Naive thymus-derived CD4-positive, alpha-beta T cell (primary cell): Measurements from ENCODE around the gene CCDC102B. TPM values are rescaled to one million over a fixed set of nuclear protein-coding genes. Genes with fewer than 3 reads are reported as not detected.

Experiments used
- ATAC-seq: fragments of 150-1000 bp; cut with Tn5 transposase; 2 replicates; pipeline ENCODE4 v1.10.0; 2021; ENCODE audit warnings: mild to moderate bottlenecking, moderate library complexity
- CTCF ChIA-PET: fragments of 350-600 bp; sonication (Branson Sonifier 250); formaldehyde crosslinking; loops from one replicate; lab custom pipeline; 2021; ENCODE audit warnings: antibody characterized with exemption; lab: Charles Lee
- POLR2A ChIA-PET: fragments of 350-600 bp; sonication (Branson Sonifier 250); formaldehyde crosslinking; loops from one replicate; lab custom pipeline; 2021; ENCODE audit warnings: antibody characterized with exemption, inconsistent platforms; lab: Charles Lee
- DNase-seq, 9 donors: peaks; one replicate each; pipeline versions ENCODE4 v3.0.0 to v3.0.0-alpha.2; 2020 to 2022; ENCODE audit warnings: mixed read lengths in 1 of 9
- H3K27ac ChIP-seq: one replicate; pipeline ENCODE4 v1.7.0; 2013; ENCODE audit warnings: mild to moderate bottlenecking, low read depth, low read length, moderate library complexity
- H3K27me3 ChIP-seq, 2 donors: one replicate each; pipeline ENCODE4 v1.7.0; 2013; ENCODE audit warnings: low read length in 2 of 2, mild to moderate bottlenecking in 2 of 2, moderate library complexity in 2 of 2; ENCODE audit not compliant: control insufficient read depth in 2 of 2, insufficient read depth in 2 of 2
- H3K36me3 ChIP-seq, 3 experiments: 1 replicate in 2 of 3; 2 replicates in 1 of 3; pipeline ENCODE4 v1.7.0; 2013; ENCODE audit warnings: low read length in 3 of 3, mild to moderate bottlenecking in 3 of 3, moderate library complexity in 1 of 3; ENCODE audit not compliant: insufficient read depth in 3 of 3, control insufficient read depth in 2 of 3
- H3K4me1 ChIP-seq, 2 donors: one replicate each; pipeline ENCODE4 v1.7.0; 2013; ENCODE audit warnings: low read length in 2 of 2, mild to moderate bottlenecking in 2 of 2, moderate library complexity in 1 of 2; ENCODE audit not compliant: control insufficient read depth in 2 of 2, insufficient read depth in 2 of 2
- H3K4me3 ChIP-seq: 2 replicates; pipeline ENCODE4 v1.7.0; 2013; ENCODE audit warnings: mild to moderate bottlenecking, low read length
- H3K9me3 ChIP-seq, 3 experiments: 1 replicate in 2 of 3; 2 replicates in 1 of 3; pipeline ENCODE4 v1.7.0; 2013; ENCODE audit warnings: low read length in 3 of 3; ENCODE audit not compliant: control insufficient read depth in 2 of 3
- H3K27ac Mint-ChIP-seq, 9 donors: one replicate each; pipeline ENCODE4 v1.8.0; 2020 to 2022; ENCODE audit warnings: mixed read lengths in 9 of 9, mild to moderate bottlenecking in 8 of 9, moderate library complexity in 5 of 9, inconsistent platforms in 2 of 9
- H3K27me3 Mint-ChIP-seq, 5 donors: one replicate each; pipeline ENCODE4 v1.8.0; 2021 to 2022; ENCODE audit warnings: mixed read lengths in 5 of 5, mild to moderate bottlenecking in 1 of 5
- H3K36me3 Mint-ChIP-seq, 5 donors: one replicate each; pipeline ENCODE4 v1.8.0; 2020 to 2022; ENCODE audit warnings: mixed read lengths in 5 of 5, mild to moderate bottlenecking in 3 of 5, inconsistent platforms in 1 of 5
- H3K4me1 Mint-ChIP-seq, 7 donors: one replicate each; pipeline ENCODE4 v1.8.0; 2020 to 2022; ENCODE audit warnings: mixed read lengths in 7 of 7, mild to moderate bottlenecking in 3 of 7, inconsistent platforms in 1 of 7
- H3K4me3 Mint-ChIP-seq, 10 donors: one replicate each; pipeline ENCODE4 v1.8.0; 2020 to 2022; ENCODE audit warnings: mild to moderate bottlenecking in 10 of 10, mixed read lengths in 10 of 10, moderate library complexity in 6 of 10, inconsistent platforms in 2 of 10
- H3K9me3 Mint-ChIP-seq, 11 donors: one replicate each; pipeline ENCODE4 v1.8.0; 2020 to 2022; ENCODE audit warnings: mixed read lengths in 11 of 11, mild to moderate bottlenecking in 4 of 11, inconsistent platforms in 1 of 11, moderate library complexity in 1 of 11
- intact Hi-C, 2 donors: fragments of 100-400 bp; cut with micrococcal nuclease; formaldehyde crosslinking; loops; one replicate each; pipeline ENCODE4 v1.15.1; 2023
- polyA plus RNA-seq, 2 donors: library from polyadenylated mRNA; unstranded; fragments of 300-500 nt; fragmentation: Illumina TruSeq; gene quantifications; one replicate each; pipeline ENCODE4 v1.2.3, GENCODE V29; 2021
- total RNA-seq, 6 experiments: library from RNA in 5 of 6; stranded (reverse) in 5 of 6; gene quantifications; 1 replicate in 5 of 6; 2 replicates in 1 of 6; pipeline ENCODE4 v1.2.3 and lab custom pipeline; 2021 to 2026

Gene CCDC102B
- total and polyA plus RNA-seq, 7 experiments from 2014 or later = 2.7 to 10.9 (median 6.4) TPM

- no peaks in the 10 kb centered on the region for H3K9me3 Mint-ChIP-seq
- no peaks in the 10 kb centered on the region for H3K27me3 Mint-ChIP-seq
- DNase-seq (no peak), ATAC-seq (no peak)
- intact Hi-C loops = no loop called here
- peaks cover 0 to 15% (median 5%) of the 10 kb centered on the region in 7 donors for H3K4me1 Mint-ChIP-seq
- H3K27me3 ChIP-seq = no peaks in the 10 kb centered on the region
- no peak overlapping the region for H3K27ac ChIP-seq
- no peak overlapping the region for H3K4me3 ChIP-seq
- POLR2A ChIA-PET = no interaction called here
- no peaks in the 10 kb centered on the region for H3K4me1 ChIP-seq
- CTCF ChIA-PET = no interaction called here
- no peak overlapping the region for H3K4me3 Mint-ChIP-seq
- no peaks in the 10 kb centered on the region for H3K36me3 Mint-ChIP-seq
- H3K36me3 ChIP-seq = no peaks in the 10 kb centered on the region
- H3K27ac Mint-ChIP-seq = no peak overlapping the region
- no peaks in the 10 kb centered on the region for H3K9me3 ChIP-seq
Measured at GRCh38 chr18:68916734-68917133, 118.9 kb downstream of the CCDC102B start.

- no peak overlapping the region for H3K4me3 ChIP-seq
- H3K27ac ChIP-seq = no peak overlapping the region
- no peak overlapping the region for H3K27ac Mint-ChIP-seq
- H3K4me1 ChIP-seq = no peaks in the 10 kb centered on the region
- no peak overlapping the region for H3K4me3 Mint-ChIP-seq
- no peaks in the 10 kb centered on the region for H3K9me3 Mint-ChIP-seq
- intact Hi-C loops = no loop called here
- no peaks in the 10 kb centered on the region for H3K36me3 ChIP-seq
- ChIA-PET CTCF (no interaction called here), POLR2A (no interaction called here)
- no peak for ATAC-seq
- no peaks in the 10 kb centered on the region for H3K27me3 ChIP-seq
- no peak for DNase-seq
- H3K36me3 Mint-ChIP-seq = no peaks in the 10 kb centered on the region
- peaks cover 0 to 11% (median 5%) of the 10 kb centered on the region in 7 donors for H3K4me1 Mint-ChIP-seq
- no peaks in the 10 kb centered on the region for H3K9me3 ChIP-seq
- H3K27me3 Mint-ChIP-seq = no peaks in the 10 kb centered on the region
Measured at GRCh38 chr18:68918216-68918615, 120.3 kb downstream of the CCDC102B start.

GRCh38 chr18:68919900-68920299, 122.0 kb downstream of the CCDC102B start:
- Histone ChIP-seq H3K4me1 (no peaks in the 10 kb centered on the region), H3K4me3 (no peak overlapping the region), H3K9me3 (no peaks in the 10 kb centered on the region), H3K27me3 (no peaks in the 10 kb centered on the region), H3K27ac (no peak overlapping the region), H3K36me3 (no peaks in the 10 kb centered on the region)
- ChIA-PET POLR2A (no interaction called here), CTCF (no interaction called here)
- Mint-ChIP-seq H3K27me3 (no peaks in the 10 kb centered on the region), H3K9me3 (no peaks in the 10 kb centered on the region), H3K36me3 (no peaks in the 10 kb centered on the region), H3K27ac (no peak overlapping the region), H3K4me1 (no peaks in the 10 kb centered on the region), H3K4me3 (no peak overlapping the region)
- intact Hi-C loops = loop anchor here in 1 of 2 donors (10.0 kb wide), 1 partner anchor 1165 kb away; no protein-coding TSS in a partner anchor
- DNase-seq (no peak), ATAC-seq (no peak)

- CTCF ChIA-PET = no interaction called here
- no peaks in the 10 kb centered on the region for H3K36me3 Mint-ChIP-seq
- H3K27ac Mint-ChIP-seq = no peak overlapping the region
- Histone ChIP-seq H3K36me3 (no peaks in the 10 kb centered on the region), H3K9me3 (no peaks in the 10 kb centered on the region), H3K27ac (no peak overlapping the region), H3K27me3 (no peaks in the 10 kb centered on the region), H3K4me3 (no peak overlapping the region), H3K4me1 (no peaks in the 10 kb centered on the region)
- no peaks in the 10 kb centered on the region for H3K9me3 Mint-ChIP-seq
- DNase-seq (no peak), ATAC-seq (no peak)
- POLR2A ChIA-PET = no interaction called here
- intact Hi-C loops = loop anchor here in 1 of 2 donors (10.0 kb wide), 1 partner anchor 1162 kb away; no protein-coding TSS in a partner anchor
- H3K4me1 Mint-ChIP-seq = no peaks in the 10 kb centered on the region
- H3K27me3 Mint-ChIP-seq = no peaks in the 10 kb centered on the region
- H3K4me3 Mint-ChIP-seq = no peak overlapping the region
Measured at GRCh38 chr18:68922392-68922791, 124.5 kb downstream of the CCDC102B start.

- Mint-ChIP-seq H3K4me3 (no peak overlapping the region), H3K4me1 (no peaks in the 10 kb centered on the region), H3K27ac (no peak overlapping the region), H3K36me3 (no peaks in the 10 kb centered on the region), H3K27me3 (no peaks in the 10 kb centered on the region), H3K9me3 (no peaks in the 10 kb centered on the region)
- ATAC-seq = no peak
- no peak overlapping the region for H3K27ac ChIP-seq
- H3K27me3 ChIP-seq = no peaks in the 10 kb centered on the region
- H3K4me3 ChIP-seq = no peak overlapping the region
- ChIA-PET POLR2A (no interaction called here), CTCF (no interaction called here)
- no peak for DNase-seq
- H3K9me3 ChIP-seq = no peaks in the 10 kb centered on the region
- H3K36me3 ChIP-seq = no peaks in the 10 kb centered on the region
- intact Hi-C loops = loop anchor here in 1 of 2 donors (10.0 kb wide), 1 partner anchor 1160 kb away; no protein-coding TSS in a partner anchor
- no peaks in the 10 kb centered on the region for H3K4me1 ChIP-seq
Measured at GRCh38 chr18:68925268-68925667, 127.4 kb downstream of the CCDC102B start.

GRCh38 chr18:68928762-68929675, 131.1 kb downstream of the CCDC102B start:
- H3K9me3 Mint-ChIP-seq = no peaks in the 10 kb centered on the region
- intact Hi-C loops = loop anchor here in 1 of 2 donors (10.0 kb wide), 1 partner anchor 1156 kb away; no protein-coding TSS in a partner anchor
- no peaks in the 10 kb centered on the region for H3K27me3 Mint-ChIP-seq
- Histone ChIP-seq H3K4me3 (no peak overlapping the region), H3K27me3 (no peaks in the 10 kb centered on the region), H3K36me3 (no peaks in the 10 kb centered on the region), H3K4me1 (no peaks in the 10 kb centered on the region), H3K27ac (no peak overlapping the region), H3K9me3 (no peaks in the 10 kb centered on the region)
- POLR2A ChIA-PET = no interaction called here
- H3K4me3 Mint-ChIP-seq = no peak overlapping the region
- DNase-seq = no peak
- no peaks in the 10 kb centered on the region for H3K36me3 Mint-ChIP-seq
- no peak overlapping the region for H3K27ac Mint-ChIP-seq
- ATAC-seq = no peak
- CTCF ChIA-PET = no interaction called here
- no peaks in the 10 kb centered on the region for H3K4me1 Mint-ChIP-seq

GRCh38 chr18:68935686-68936085, 137.8 kb downstream of the CCDC102B start:
- Histone ChIP-seq H3K9me3 (no peaks in the 10 kb centered on the region), H3K4me3 (no peak overlapping the region), H3K4me1 (no peaks in the 10 kb centered on the region), H3K36me3 (no peaks in the 10 kb centered on the region), H3K27me3 (no peaks in the 10 kb centered on the region), H3K27ac (no peak overlapping the region)
- intact Hi-C loops = no loop called here
- Mint-ChIP-seq H3K36me3 (no peaks in the 10 kb centered on the region), H3K27ac (no peak overlapping the region), H3K27me3 (no peaks in the 10 kb centered on the region), H3K4me3 (no peak overlapping the region), H3K9me3 (peaks cover 0 to 4% (median 0%) of the 10 kb centered on the region in 11 donors), H3K4me1 (no peaks in the 10 kb centered on the region)
- DNase-seq = no peak
- ChIA-PET POLR2A (no interaction called here), CTCF (no interaction called here)
- ATAC-seq = no peak
